BLaER1 (cell line): ENCODE data around the gene SRRM5.

Source experiments
- H3K27ac ChIP-seq: shearing (Covaris generic); formaldehyde crosslinking; 2 replicates; pipeline ENCODE4 v1.8.1; 2022
- H3K27me3 ChIP-seq: shearing (Covaris generic); formaldehyde crosslinking; 2 replicates; pipeline ENCODE4 v1.8.1; 2022
- H3K36me3 ChIP-seq: shearing (Covaris generic); formaldehyde crosslinking; 2 replicates; pipeline ENCODE4 v1.8.1; 2022
- H3K4me1 ChIP-seq: shearing (Covaris generic); formaldehyde crosslinking; 2 replicates; pipeline ENCODE4 v1.8.1; 2022
- H3K4me2 ChIP-seq: shearing (Covaris generic); formaldehyde crosslinking; 2 replicates; pipeline ENCODE4 v1.8.1; 2022
- H3K4me3 ChIP-seq: shearing (Covaris generic); formaldehyde crosslinking; 2 replicates; pipeline ENCODE4 v1.8.1; 2022
- H3K9ac ChIP-seq: shearing (Covaris generic); formaldehyde crosslinking; 2 replicates; pipeline ENCODE4 v1.8.1; 2022
- H3K9me3 ChIP-seq: shearing (Covaris generic); formaldehyde crosslinking; 2 replicates; pipeline ENCODE4 v1.8.1; 2022
- H4K20me1 ChIP-seq: shearing (Covaris generic); formaldehyde crosslinking; 2 replicates; pipeline ENCODE4 v1.8.1; 2022
- Cebpa-rat ChIP-seq: shearing (Covaris generic); IDR thresholded peaks from 2 replicates; pipeline ENCODE4 v1.8.1; 2022

Gene SRRM5

DNA sequence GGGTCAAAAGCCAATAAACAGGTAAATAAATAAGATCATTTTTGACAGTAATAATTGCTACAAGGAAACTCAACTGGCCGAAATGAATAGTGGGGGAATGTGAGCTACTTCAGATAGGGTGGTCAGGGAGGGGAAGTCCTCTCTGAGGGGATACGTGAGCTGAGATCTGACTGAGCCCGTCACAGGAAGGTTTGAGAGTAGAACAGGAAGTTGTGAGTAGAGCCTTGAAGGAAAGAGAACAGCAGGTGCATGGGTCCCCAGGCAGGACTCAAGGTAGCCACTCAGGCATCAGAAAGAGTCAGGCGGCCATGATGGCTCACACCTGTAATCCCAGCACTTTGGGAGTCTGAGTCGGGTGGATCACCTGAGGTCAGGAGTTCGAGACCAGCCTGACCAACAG is 22.2 kb upstream of the SRRM5 start:
- H3K4me1 ChIP-seq, result peaks cover 58% of the 10 kb centered on the region
- H3K9me3 ChIP-seq, result peaks cover 11% of the 10 kb centered on the region
- H3K4me3 ChIP-seq, result no peak overlapping the region
- H3K36me3 ChIP-seq, result peaks cover 75% of the 10 kb centered on the region
- H3K27ac ChIP-seq, result no peak overlapping the region
- no peak overlapping the region for H3K9ac ChIP-seq
- H3K4me2 ChIP-seq, result peak overlapping the region; percentile 42
- no peaks in the 10 kb centered on the region for H3K27me3 ChIP-seq
- peaks cover 37% of the 10 kb centered on the region; the same call in 1 of the 2 replicates for H4K20me1 ChIP-seq
- no peak for TF ChIP-seq Cebpa-rat

DNA sequence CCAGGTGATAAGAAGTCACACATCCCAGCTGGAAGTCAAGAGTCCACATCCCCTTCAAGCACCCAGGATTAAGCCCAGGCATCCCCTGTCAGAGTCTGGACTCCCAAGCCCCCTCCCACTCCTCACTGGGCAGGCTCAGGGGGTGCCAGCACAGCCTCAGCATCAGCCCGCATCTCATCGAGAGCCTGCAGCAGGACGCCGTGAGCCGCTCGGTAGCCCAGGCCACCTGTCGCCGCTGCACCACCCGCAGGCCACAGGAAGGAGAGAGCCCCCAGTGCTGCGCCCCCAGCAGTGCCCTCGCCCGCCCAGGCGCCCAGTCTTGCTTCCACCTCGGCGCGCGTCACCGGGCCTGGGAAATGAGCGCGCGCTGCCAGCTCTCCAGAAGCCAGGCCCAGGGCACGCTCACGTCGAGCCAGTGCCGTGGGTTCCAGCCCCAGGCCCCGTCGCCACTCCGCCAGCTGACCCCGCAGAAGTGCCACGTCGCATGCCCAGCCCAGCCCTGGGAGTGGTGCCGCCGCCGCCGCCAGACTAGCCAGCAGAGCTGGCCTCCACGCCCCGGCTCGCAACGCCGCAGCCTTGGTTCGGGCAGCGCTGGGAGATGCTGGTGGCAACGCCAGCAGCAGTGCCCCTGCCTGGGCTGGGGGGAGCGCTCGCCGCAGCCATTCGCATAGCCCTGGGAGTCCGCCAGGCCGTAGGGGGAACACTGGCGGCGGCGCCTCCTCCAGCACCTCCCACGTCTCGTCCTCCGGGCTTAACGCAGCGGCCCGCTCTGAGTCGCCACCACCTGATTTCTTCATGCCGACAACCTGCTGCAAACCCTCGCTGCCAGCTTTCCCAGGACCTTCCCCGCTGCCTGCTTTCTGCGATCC is 19.8 kb upstream of the SRRM5 start:
- H3K9ac ChIP-seq, result no peak overlapping the region
- H3K4me1 ChIP-seq, result peaks cover 38% of the 10 kb centered on the region
- H3K9me3 ChIP-seq, result no peaks in the 10 kb centered on the region
- no peaks in the 10 kb centered on the region for H3K27me3 ChIP-seq
- H3K27ac ChIP-seq, result no peak overlapping the region
- H3K36me3 ChIP-seq, result peaks cover 55% of the 10 kb centered on the region
- no peak overlapping the region for H3K4me3 ChIP-seq
- TF ChIP-seq Cebpa-rat, result no peak
- H3K4me2 ChIP-seq, result no peak overlapping the region
- peaks cover 37% of the 10 kb centered on the region; the same call in 1 of the 2 replicates for H4K20me1 ChIP-seq

DNA sequence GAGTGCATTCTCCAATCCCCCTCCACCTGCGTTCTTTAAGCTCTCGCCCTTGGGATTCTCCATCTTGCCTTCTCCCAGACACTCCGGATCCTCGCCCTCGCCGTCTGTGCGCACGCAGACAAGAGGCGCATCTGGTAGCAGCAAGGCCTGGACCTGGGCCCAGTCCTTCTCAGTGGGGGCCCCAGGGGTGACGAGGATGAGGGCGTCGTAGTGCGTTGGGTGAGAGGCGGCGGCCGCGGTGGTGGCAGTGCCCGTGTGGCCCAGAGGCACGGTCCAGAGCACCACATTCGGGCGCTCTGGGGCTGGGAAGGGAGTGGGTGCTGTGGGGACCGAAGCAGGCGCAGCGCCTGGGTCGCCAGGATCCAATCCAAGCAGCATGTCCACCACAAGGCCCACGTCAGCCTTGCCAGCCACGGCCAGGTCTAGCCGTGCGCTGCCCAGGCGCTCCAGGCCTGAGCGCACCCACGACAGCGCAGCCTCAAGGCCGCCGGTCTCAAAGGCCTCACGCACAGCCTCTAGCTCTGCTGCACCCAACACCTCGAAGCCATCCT is 19.0 kb upstream of the SRRM5 start:
- Histone ChIP-seq H4K20me1 (peaks cover 37% of the 10 kb centered on the region; the same call in 1 of the 2 replicates), H3K36me3 (peaks cover 55% of the 10 kb centered on the region), H3K9ac (no peak overlapping the region), H3K9me3 (no peaks in the 10 kb centered on the region), H3K4me1 (peaks cover 45% of the 10 kb centered on the region), H3K27me3 (no peaks in the 10 kb centered on the region), H3K4me2 (no peak overlapping the region), H3K27ac (no peak overlapping the region), H3K4me3 (no peak overlapping the region)
- TF ChIP-seq Cebpa-rat, result no peak

DNA sequence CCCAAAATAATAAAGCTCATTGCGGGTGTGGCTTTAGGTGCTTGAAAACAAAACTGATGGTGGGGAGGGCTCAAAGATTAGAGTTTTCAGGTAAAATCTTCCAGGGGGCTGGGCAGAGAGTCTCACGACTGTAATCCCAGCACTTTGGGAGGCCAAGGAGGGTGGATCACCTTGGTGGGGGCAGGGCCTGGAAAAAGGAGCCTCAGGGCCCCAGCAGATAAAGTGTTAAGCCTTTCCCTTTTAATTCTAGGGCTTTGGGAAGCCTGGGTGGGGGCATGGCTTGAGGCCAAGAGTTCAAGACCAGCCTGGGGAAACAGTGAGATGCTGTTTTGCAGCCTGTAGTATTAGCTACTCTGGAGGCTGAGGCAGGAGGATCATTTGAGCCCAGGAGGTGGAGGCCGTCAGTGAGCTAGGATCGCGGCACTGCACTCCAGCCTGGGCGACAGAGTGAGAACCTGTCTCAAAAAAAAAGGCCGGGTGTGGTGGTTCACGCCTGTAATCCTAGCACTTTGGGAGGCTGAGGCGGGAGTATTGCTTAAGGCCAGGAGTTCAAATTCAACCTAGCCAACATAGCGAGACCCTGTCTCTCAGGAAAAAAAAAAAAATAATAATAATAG is 17.7 kb upstream of the SRRM5 start:
- Histone ChIP-seq H3K27me3 (no peaks in the 10 kb centered on the region), H3K9ac (no peak overlapping the region), H3K4me1 (peaks cover 54% of the 10 kb centered on the region), H3K4me3 (peak overlapping the region; percentile 82), H3K27ac (peak overlapping the region; percentile 32; the same call in 1 of the 2 replicates), H3K36me3 (peaks cover 59% of the 10 kb centered on the region), H3K4me2 (peak overlapping the region; percentile 98), H4K20me1 (peaks cover 47% of the 10 kb centered on the region; the same call in 1 of the 2 replicates), H3K9me3 (no peaks in the 10 kb centered on the region)
- TF ChIP-seq Cebpa-rat, result no peak

DNA sequence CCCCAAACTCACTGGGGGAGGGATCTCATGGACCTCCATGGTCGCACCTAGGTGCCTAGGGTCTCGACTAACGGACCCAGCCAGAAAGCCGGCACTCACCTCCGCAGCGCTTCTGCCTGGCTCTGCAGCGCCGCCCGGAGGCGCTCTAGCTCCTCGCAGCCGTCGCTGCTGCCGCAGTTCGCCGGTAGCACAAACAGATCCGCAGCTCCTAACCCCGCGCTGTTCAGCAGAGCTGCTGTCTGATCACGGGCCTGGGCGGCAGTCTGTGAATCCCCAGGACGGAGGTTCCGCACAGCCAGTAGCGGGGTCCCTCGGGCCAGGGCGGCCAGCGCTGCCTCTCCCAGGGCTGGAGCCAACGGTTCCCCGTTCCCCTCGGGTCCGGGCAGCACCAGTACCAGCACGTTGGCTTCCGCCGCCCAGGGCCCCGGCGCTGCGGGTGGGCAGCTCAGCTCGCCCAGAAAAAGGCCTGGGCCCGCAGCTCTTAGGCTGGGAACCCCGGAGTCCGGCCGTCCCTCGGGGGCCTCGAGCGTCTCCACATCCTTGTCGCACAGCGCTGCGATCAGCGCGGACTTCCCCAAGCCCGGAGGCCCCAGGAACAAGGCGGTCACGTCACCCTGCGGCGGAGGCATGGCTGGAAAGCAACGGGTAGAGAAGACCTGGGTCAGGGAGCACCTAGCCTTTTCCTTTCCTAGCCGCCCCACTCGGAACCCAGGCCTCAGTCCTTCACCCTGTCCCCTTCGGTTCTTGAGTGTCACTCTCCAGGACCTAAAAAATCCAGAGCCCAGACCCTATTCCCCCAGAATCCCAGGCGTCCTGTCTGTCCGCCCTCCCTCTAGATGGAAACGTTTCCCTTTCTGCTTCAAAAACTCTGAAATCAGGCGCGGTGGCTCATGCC is 16.9 kb upstream of the SRRM5 start:
- peaks cover 59% of the 10 kb centered on the region for H3K36me3 ChIP-seq
- no peaks in the 10 kb centered on the region for H3K27me3 ChIP-seq
- peak overlapping the region; percentile 91 for H3K9ac ChIP-seq
- peaks cover 55% of the 10 kb centered on the region; the same call in 1 of the 2 replicates for H4K20me1 ChIP-seq
- H3K4me3 ChIP-seq, result peak overlapping the region; percentile 82
- TF ChIP-seq Cebpa-rat, result no peak
- H3K4me1 ChIP-seq, result peaks cover 46% of the 10 kb centered on the region
- peak overlapping the region; percentile 94 for H3K27ac ChIP-seq
- peak overlapping the region; percentile 98 for H3K4me2 ChIP-seq
- no peaks in the 10 kb centered on the region for H3K9me3 ChIP-seq

DNA sequence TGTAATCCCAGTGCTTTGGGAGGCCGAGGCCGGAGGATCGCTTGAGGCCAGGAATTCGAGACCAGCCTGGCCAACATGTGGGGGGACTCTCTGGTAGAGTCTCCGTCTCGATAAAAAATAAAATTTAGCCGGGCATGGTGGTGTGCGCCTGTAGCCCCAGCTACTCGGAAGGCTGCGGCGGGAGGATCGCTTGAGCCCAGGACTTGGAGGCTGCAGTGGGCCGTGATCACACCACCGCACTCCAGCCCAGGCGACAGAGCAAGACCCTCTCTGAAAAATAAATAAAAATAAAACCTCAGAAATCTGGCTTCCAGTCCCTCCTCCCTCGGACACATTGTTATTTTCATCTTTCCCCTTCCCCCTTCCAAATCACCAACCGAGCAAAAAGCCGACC is 16.3 kb upstream of the SRRM5 start:
- Histone ChIP-seq H4K20me1 (peaks cover 54% of the 10 kb centered on the region; the same call in 1 of the 2 replicates), H3K27ac (peak overlapping the region; percentile 94), H3K27me3 (no peaks in the 10 kb centered on the region), H3K9ac (peak overlapping the region; percentile 91), H3K4me2 (peak overlapping the region; percentile 98), H3K4me3 (peak overlapping the region; percentile 82), H3K4me1 (peaks cover 40% of the 10 kb centered on the region), H3K9me3 (no peaks in the 10 kb centered on the region), H3K36me3 (peaks cover 59% of the 10 kb centered on the region)
- no peak for TF ChIP-seq Cebpa-rat

DNA sequence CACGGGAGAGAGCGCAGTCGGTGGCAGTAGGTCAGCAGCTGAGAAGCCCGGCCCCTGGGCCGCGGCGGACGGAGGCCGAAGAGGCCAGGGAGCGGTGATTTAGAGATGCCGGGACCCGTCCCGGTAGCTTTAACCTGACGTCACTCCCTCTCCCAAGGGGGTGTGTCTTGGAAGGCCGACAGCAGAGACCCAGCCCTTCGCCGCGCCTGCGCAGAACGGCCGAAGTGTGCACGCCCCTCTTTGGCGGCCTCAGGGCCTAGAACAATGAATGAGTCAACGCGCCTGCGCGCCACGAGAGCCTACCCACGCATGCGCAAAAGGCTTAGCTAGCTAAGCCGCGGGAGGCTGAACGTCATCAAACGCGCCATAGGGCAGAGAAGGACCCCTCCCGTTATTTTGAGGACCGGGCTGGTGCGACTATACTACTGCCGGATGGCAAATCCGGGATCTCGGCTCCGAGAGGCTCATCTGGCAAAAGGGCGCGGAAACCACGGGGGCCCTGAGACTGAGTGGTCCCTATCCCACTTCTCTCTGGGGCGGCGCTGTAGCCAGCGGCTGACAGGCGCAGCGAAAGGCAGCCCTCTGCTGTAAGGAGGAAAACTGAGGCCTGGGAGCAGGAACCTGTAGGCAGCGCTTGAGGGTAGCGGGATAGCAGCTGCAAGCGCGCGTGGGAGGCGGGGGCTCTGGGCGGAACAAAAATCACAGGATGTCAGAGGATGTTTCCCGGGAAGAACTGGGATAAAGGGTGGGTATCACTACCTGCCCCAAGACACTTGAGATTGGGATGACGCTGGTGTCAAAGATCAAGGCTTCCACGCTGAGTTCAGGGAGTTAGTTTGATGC is 15.7 kb upstream of the SRRM5 start, which contains the start of the genes IRGQ and ZNF576:
IRGQ (minus strand) TSS at position 136 of the 843 bp plus-strand sequence. CDS start 796 bp downstream, outside the sequence.
ZNF576 (plus strand) TSS at position 597 of the 843 bp plus-strand sequence. CDS start 514 bp downstream, outside the sequence.
- Histone ChIP-seq H3K9me3 (no peaks in the 10 kb centered on the region), H4K20me1 (peaks cover 48% of the 10 kb centered on the region; the same call in 1 of the 2 replicates), H3K27me3 (no peaks in the 10 kb centered on the region), H3K9ac (peak within 1 kb of the TSS; percentile 91), H3K4me3 (peak within 1 kb of the TSS; percentile 82), H3K4me2 (peak within 1 kb of the TSS; percentile 99), H3K27ac (peak within 1 kb of the TSS; percentile 94), H3K4me1 (peaks cover 37% of the 10 kb centered on the region), H3K36me3 (peaks cover 59% of the 10 kb centered on the region)
- no peak for TF ChIP-seq Cebpa-rat

DNA sequence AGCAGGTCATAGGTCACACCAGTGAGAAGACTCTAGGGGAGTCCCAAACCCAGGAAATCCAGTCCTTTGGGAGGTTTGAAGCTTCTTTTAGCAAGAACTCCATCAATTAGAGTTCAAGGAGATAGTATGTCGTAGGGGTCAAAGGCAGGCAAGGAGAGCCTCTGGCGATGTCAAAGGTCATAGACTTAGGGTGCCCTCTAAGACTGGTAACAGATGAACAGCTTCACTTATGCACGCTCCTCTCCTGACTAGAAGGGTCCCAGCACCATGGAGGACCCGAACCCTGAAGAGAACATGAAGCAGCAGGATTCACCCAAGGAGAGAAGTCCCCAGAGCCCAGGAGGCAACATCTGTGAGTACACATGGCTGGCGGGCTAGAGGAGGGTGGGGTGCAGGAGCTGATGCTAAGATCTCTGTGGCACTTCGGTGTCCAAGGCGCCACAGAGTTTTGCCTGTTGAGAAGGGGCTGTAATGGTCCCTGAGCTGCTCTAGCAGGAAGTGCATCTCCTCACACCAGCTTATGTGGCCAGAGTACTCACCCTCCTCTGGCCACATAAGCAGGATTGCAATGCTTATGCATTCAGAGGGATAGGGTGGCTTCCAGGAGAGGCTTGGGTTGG is 14.9 kb upstream of the SRRM5 start:
- Histone ChIP-seq H3K27ac (peak overlapping the region; percentile 94), H3K36me3 (peaks cover 59% of the 10 kb centered on the region), H3K4me3 (peak overlapping the region; percentile 82), H4K20me1 (peaks cover 46% of the 10 kb centered on the region; the same call in 1 of the 2 replicates), H3K4me1 (peaks cover 42% of the 10 kb centered on the region), H3K9ac (peak overlapping the region; percentile 91), H3K4me2 (peak overlapping the region; percentile 99), H3K27me3 (no peaks in the 10 kb centered on the region), H3K9me3 (no peaks in the 10 kb centered on the region)
- TF ChIP-seq Cebpa-rat, result no peak
